Measurements from ENCODE around the gene APPL1.
"Not testable (repeated sequence)": the region's sequence is repeated elsewhere in the genome, so short reads cannot be mapped to it uniquely, and the experiment has no call there.

The APPL1 gene

GRCh38 chr3:57292897-57293526 lies 65.5 kb downstream of the APPL1 start:
- Mint-ChIP-seq H3K9me3 (no peaks in the 10 kb centered on the region), H3K27me3 (peaks cover 23% of the 10 kb centered on the region), H3K27ac (no peak overlapping the region), H3K4me1 (no peaks in the 10 kb centered on the region), H3K4me3 (no peak overlapping the region), H3K36me3 (no peaks in the 10 kb centered on the region)
- no peak for ATAC-seq

- no peaks in the 10 kb centered on the region for H3K36me3 Mint-ChIP-seq
- H3K27ac Mint-ChIP-seq = no peak overlapping the region
- H3K4me1 Mint-ChIP-seq = no peaks in the 10 kb centered on the region
- H3K4me3 Mint-ChIP-seq = no peak overlapping the region
- no peaks in the 10 kb centered on the region for H3K9me3 Mint-ChIP-seq
- peak; percentile 41 for ATAC-seq
- peaks cover 34% of the 10 kb centered on the region for H3K27me3 Mint-ChIP-seq
These were observed 70.5 kb downstream of the APPL1 start for GRCh38 chr3:57298041-57298440.

- not testable (repeated sequence) for H3K4me3 Mint-ChIP-seq, H3K27ac Mint-ChIP-seq, H3K36me3 Mint-ChIP-seq, ATAC-seq, H3K4me1 Mint-ChIP-seq, H3K9me3 Mint-ChIP-seq
- peaks cover 20% of the 10 kb centered on the region for H3K27me3 Mint-ChIP-seq
These were observed 76.0 kb downstream of the APPL1 start for GRCh38 chr3:57303520-57303919.

GRCh38 chr3:57309769-57310360 lies 82.3 kb downstream of the APPL1 start:
- no peaks in the 10 kb centered on the region for H3K27me3 Mint-ChIP-seq

GRCh38 chr3:57314204-57314603 lies 86.7 kb downstream of the APPL1 start:
- no peak for ATAC-seq
- H3K9me3 Mint-ChIP-seq = peaks cover 7% of the 10 kb centered on the region
- peaks cover 13% of the 10 kb centered on the region for H3K27me3 Mint-ChIP-seq
- H3K27ac Mint-ChIP-seq = no peak overlapping the region
- no peaks in the 10 kb centered on the region for H3K36me3 Mint-ChIP-seq
- no peak overlapping the region for H3K4me3 Mint-ChIP-seq
- H3K4me1 Mint-ChIP-seq = no peaks in the 10 kb centered on the region

More at GRCh38 chr3:57309769-57310360, 82.3 kb downstream of the APPL1 start:
- Mint-ChIP-seq H3K36me3 (no peaks in the 10 kb centered on the region), H3K4me1 (no peaks in the 10 kb centered on the region), H3K9me3 (no peaks in the 10 kb centered on the region), H3K4me3 (no peak overlapping the region), H3K27ac (no peak overlapping the region)
- ATAC-seq = no peak

All from stimulated activated memory B cell treated with anti-CD40 and anti-IgM and Interleukin-4, amounts not matched to agents 10 μg/mL and 1 μg/mL and 100 μg/mL, for 72 hours (primary cell).